ENCODE measurements around the gene SLC7A10. TPM values are rescaled to one million over a fixed set of nuclear protein-coding genes. Genes with fewer than 3 reads are reported as not detected.

Gene SLC7A10
- total RNA-seq, 2 donors from 2014 or later: not detected

DNA sequence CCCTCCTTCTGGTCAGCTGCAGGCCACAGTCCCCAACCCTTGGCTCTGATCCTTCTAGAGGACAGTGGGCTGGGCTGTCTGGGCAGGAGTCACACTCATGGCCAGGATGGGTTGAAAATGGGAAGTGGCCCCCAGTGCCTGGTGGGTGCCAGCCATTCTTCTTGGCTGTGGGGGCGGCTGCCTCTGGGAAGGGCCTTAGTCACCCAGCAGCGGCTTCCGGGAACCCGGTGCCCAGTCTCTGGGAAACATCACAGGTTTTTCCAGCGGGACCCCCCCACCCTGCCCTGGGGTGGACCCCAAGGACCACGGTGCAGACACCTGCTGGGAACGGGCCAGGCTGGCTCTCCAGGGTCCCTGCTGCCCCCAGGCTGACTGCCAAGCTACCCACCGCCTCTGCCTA lies 27.3 kb upstream of the SLC7A10 start:
- intact Hi-C loops (cut with DNase I): no loop called here
- H3K27ac ChIP-seq: no peak overlapping the region
- H3K9me3 ChIP-seq: no peaks in the 10 kb centered on the region
- H3K9ac ChIP-seq (ENCODE audit: low read depth in 2 of 2, low read length in 2 of 2): no peak overlapping the region
- H3K36me3 ChIP-seq: no peaks in the 10 kb centered on the region
- DNase-seq: no peak
- H3K4me3 ChIP-seq: no peak overlapping the region
- H3K27me3 ChIP-seq: no peaks in the 10 kb centered on the region
- TF ChIP-seq, protein P1, sequence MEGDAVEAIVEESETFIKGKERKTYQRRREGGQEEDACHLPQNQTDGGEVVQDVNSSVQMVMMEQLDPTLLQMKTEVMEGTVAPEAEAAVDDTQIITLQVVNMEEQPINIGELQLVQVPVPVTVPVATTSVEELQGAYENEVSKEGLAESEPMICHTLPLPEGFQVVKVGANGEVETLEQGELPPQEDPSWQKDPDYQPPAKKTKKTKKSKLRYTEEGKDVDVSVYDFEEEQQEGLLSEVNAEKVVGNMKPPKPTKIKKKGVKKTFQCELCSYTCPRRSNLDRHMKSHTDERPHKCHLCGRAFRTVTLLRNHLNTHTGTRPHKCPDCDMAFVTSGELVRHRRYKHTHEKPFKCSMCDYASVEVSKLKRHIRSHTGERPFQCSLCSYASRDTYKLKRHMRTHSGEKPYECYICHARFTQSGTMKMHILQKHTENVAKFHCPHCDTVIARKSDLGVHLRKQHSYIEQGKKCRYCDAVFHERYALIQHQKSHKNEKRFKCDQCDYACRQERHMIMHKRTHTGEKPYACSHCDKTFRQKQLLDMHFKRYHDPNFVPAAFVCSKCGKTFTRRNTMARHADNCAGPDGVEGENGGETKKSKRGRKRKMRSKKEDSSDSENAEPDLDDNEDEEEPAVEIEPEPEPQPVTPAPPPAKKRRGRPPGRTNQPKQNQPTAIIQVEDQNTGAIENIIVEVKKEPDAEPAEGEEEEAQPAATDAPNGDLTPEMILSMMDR (IDR thresholded peaks at IDR 0.05): no peak
- H3K4me1 ChIP-seq: no peaks in the 10 kb centered on the region

DNA sequence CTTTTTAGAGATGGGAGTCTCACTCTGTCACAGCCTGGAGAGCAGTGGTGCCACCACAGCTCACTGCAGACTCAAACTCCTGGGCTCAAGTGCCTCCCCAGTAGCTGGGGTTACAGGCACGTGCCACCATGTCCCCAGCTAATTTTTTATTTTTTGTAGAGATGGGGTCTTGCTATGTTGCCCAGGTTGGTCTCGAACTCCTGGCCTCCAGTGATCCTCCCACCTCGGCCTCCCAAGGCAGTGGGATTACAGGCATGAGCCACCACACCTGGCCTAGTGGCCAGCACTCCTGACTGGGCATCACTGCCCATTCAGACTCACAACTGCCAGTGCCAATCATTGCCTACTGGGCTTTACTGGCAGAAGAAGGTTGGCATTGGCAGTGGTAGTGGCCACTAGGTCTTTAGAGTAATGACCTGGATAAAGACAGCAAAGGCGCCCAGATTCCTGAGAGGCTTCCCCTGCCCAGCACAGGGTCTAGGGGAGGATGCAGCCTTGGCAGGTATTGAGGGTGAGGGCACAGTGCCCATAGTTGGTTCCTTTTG lies 26.8 kb upstream of the SLC7A10 start:
- Histone ChIP-seq H3K9me3 (no peaks in the 10 kb centered on the region), H3K4me3 (no peak overlapping the region), H3K27me3 (no peaks in the 10 kb centered on the region), H3K9ac (ENCODE audit: low read depth in 2 of 2, low read length in 2 of 2) (no peak overlapping the region), H3K27ac (no peak overlapping the region), H3K36me3 (no peaks in the 10 kb centered on the region), H3K4me1 (no peaks in the 10 kb centered on the region)
- DNase-seq: no peak
- intact Hi-C loops (cut with DNase I): no loop called here
- TF ChIP-seq, protein P1 (IDR thresholded peaks at IDR 0.05): no peak

DNA sequence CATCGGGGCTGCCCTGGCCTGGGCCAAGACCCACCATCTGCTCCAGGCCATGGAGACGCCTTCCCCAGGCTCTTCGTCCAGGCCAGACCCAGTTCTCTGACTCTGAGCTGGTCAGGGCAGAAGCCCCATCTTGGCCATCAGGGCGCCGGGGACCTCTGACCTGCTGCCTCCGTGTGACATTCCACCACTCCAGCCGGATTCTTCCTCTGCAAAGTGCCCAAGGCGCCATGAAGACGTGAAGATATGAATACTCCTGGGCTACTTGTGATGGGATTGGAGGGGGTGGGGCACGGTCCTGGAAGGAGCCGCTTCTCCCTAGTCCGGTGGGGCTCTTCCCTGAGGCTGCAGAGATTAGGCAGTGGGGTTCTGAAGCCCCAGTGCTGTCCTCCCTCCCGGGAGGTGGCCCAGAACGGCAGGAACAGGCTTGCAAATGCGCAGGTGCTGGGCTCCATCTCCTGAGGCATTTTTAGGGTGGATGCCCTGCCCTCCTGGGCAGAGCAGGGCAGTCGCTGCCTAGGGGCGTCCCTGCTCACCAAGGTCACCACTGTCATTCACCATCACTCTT lies 26.0 kb upstream of the SLC7A10 start:
- H3K9ac ChIP-seq (ENCODE audit: low read depth in 2 of 2, low read length in 2 of 2): no peak overlapping the region
- intact Hi-C loops (cut with DNase I): no loop called here
- TF ChIP-seq, protein P1 (IDR thresholded peaks at IDR 0.05): no peak

DNA sequence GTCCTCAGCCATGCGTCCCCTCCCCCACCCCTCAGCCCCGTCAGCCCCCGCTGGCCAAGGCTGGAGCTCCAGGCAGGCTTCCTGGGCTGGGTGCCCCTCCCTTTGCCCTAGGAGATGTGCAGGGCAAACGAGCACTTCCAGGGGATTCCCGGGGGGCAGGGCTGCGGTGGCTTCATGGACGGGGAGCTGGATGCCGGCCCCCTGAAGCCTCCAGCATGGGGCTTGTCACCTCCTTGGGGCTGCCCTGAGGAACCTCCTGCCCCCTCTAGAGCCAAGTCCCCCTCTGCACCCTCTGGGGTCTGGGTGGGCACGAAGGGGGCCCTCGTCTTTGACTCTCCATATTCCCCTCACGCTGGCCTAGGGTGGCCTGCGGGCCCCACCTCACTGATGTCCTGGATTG lies 25.4 kb upstream of the SLC7A10 start:
- Histone ChIP-seq H3K9ac (ENCODE audit: low read depth in 2 of 2, low read length in 2 of 2) (no peak overlapping the region), H3K27me3 (no peaks in the 10 kb centered on the region), H3K4me3 (no peak overlapping the region), H3K9me3 (no peaks in the 10 kb centered on the region), H3K36me3 (no peaks in the 10 kb centered on the region), H3K4me1 (no peaks in the 10 kb centered on the region), H3K27ac (no peak overlapping the region)
- intact Hi-C loops (cut with DNase I): no loop called here
- DNase-seq: no peak
- TF ChIP-seq, protein P1 (IDR thresholded peaks at IDR 0.05): no peak

More for the DNA sequence above, 26.0 kb upstream of the SLC7A10 start:
- Histone ChIP-seq H3K27ac (no peak overlapping the region), H3K9me3 (no peaks in the 10 kb centered on the region), H3K4me3 (no peak overlapping the region), H3K36me3 (no peaks in the 10 kb centered on the region), H3K4me1 (no peaks in the 10 kb centered on the region), H3K27me3 (no peaks in the 10 kb centered on the region)
- DNase-seq: no peak

DNA sequence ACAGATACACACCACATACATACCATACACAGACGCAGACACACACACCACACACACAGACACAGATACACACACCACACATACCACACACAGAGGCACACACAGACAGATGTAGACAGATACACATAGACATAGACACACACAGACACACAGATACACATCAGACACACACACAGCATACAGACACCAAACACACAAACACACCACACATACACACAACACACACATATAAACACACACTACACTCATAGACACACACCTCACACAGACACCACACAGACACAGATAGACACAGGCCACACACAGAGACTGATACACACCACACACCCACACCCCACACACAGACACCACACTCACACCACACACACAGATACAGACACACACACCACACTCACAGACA lies 24.9 kb upstream of the SLC7A10 start:
- no peaks in the 10 kb centered on the region for H3K4me1 ChIP-seq
- intact Hi-C loops (cut with DNase I): no loop called here
- no peak overlapping the region for H3K27ac ChIP-seq
- H3K27me3 ChIP-seq: no peaks in the 10 kb centered on the region
- TF ChIP-seq, protein P1 (IDR thresholded peaks at IDR 0.05): no peak
- H3K9ac ChIP-seq (ENCODE audit: low read depth in 2 of 2, low read length in 2 of 2): no peak overlapping the region
- no peak overlapping the region for H3K4me3 ChIP-seq
- no peaks in the 10 kb centered on the region for H3K36me3 ChIP-seq
- no peak for DNase-seq
- H3K9me3 ChIP-seq: no peaks in the 10 kb centered on the region
